ENCODE data around the gene DNHD1.

The DNHD1 gene

GRCh38 chr11:6565325-6565724, 68.2 kb downstream of the DNHD1 start:
- DNase-seq = no peak

GRCh38 chr11:6565988-6566703, 69.1 kb downstream of the DNHD1 start:
- no peak for DNase-seq

GRCh38 chr11:6566704-6567370, 69.8 kb downstream of the DNHD1 start:
- DNase-seq = no peak

DNA sequence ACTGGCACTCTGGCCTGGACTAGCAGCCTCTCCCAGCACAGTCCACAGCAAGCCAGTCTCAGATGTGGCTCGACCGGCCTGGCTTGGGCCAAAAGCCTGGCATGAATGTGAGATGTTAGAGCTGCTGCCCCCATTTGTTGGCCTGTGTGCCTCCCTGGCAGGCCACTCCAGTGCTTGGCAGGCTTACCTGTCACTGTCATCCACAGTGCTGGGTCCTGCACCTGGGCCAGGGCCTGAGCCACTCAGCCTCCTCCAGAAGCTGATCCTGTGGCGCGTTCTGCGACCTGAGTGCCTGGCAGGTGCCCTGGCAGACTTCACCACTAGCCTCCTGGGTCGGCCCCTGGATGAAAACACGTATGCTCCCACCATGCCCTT, 70.3 kb downstream of the DNHD1 start:
- no peak for DNase-seq

- no peak for DNase-seq
These were observed 71.3 kb downstream of the DNHD1 start for GRCh38 chr11:6568191-6568918.

DNA sequence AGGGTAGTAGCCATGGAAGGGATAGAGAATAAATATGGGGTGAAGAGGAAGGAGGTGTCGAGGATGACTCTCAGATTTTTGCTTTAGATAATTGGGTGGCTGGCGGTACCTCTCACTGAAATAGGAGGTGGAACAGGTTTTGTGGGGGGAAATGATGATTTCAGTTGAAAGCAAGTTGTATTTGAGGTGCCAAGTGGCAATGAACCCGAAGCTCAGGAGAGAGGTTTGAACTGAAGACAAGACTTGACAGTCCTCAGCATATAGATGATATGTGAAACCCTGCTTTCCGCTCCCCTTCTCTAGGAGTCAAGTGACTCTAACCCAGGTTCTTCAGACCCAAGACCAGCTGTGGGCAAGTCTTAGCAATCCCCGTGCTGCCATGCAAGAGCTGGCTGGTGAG, 72.6 kb downstream of the DNHD1 start:
- no peak for DNase-seq

DNA sequence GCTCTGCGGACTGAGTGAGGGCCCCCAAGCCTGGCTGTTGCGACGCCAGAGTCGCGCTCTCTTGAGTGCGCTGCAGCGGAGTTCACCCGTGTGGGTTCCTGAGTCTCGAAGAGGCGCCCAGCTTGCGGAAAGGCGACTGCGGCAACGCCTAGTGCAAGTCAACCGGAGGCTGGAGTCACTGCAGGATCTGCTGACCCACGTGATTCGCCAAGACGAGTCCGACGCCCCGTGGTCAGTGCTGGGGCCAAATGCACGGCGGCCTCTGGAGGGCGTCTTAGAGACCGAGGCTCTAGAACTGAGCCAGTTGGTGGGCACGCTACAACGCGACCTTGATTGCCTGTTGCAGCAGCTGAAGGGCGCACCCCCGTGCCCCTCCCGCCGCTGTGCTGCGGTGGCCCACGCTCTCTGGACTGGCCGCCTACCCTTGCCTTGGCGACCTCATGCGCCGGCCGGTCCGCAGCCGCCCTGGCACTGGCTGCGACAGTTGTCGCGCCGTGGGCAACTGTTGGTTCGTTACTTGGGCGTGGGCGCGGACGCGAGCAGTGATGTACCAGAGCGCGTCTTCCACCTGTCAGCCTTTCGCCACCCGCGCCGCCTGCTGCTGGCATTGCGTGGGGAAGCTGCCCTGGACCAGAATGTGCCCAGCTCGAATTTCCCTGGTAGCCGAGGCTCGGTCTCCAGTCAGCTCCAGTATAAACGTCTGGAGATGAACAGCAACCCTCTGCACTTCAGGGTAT, 73.8 kb downstream of the DNHD1 start:
- DNase-seq = no peak

DNA sequence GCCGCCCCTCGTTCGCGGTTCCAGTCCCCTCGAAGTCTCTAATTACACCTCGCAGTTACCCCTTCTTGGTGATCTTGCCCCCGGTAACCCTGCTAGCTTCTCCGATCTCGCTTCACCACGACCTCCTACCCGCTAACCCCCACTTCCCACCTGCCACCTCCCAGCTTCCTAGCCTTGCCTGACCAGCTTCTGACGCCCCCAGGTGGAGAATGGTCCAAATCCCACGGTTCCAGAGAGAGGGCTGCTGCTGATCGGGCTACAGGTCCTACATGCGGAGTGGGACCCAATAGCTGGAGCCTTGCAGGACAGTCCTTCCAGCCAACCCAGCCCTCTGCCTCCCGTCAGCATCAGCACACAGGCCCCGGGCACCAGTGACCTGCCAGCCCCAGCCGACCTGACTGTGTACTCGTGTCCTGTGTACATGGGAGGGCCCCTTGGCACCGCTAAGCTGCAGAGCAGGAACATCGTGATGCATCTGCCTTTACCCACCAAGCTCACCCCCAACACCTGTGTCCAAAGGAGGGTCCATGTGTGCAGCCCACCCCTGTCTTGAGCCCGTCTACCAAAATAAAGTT, 74.4 kb downstream of the DNHD1 start:
- DNase-seq = no peak

- DNase-seq = no peak
These were observed 75.1 kb downstream of the DNHD1 start for GRCh38 chr11:6572215-6572614.

GRCh38 chr11:6574816-6575715, 78.0 kb downstream of the DNHD1 start:
- DNase-seq = no peak

DNA sequence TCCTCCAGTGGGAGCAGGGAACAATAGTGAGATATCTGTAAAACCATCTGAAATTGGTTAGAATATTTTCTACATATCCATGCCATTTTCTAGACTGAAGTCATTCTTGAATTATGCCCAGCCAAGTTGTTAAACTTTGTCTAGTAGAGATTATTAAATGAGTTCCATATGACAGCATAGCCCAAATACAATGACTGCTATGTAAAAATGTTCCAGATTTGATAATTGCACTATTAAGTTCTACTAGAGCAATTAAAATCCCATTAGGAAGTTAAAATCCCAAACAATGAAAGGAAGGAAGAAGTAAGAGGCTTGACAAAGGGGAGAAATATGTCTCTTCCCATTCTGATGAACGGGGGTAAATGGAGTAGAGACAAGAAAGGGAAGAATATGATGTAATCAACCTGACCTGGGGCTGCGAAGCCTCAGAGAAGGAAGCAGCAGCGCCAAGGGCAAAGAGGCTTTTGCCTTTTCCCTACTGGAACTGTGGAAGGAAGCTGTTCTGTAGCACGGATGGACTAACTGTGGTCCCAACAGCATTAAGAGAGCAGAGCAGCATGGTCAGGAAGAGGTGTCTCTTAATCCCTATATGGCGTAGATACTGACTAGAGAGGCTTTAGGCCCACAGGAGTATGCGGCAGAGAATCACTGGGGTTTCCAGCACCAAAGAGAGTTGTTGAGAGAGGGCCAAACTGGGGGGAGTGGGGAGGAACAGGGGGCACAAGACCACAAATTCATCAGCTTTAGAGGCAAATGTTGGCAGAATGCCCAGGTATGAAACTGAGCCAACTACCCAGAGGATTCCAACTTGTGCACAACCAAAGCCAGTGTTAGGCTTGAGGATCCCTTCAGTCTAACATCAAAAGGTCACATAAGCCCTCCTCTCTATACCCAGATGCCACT, 79.6 kb downstream of the DNHD1 start:
- no peak for DNase-seq

DNA sequence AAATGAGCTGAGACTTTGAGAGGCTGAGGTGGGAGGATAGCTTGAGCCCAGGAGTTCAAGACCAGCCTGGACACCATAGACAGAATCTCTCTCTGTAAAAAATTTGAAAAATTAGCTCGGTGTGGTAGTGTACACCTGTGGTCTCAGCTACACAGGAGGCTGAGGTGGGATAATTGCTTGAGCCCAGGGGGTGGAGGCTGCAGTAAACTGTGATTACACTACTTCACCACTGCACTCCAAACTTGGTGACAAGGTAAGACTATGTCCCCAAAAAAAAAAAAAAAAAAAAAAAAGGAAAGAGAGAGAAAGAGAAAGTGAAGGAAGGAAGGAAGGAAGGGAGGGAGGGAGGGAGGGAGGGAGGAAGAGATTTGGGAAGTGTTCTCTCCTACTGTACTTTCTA, 81.1 kb downstream of the DNHD1 start:
- DNase-seq = no peak

DNA sequence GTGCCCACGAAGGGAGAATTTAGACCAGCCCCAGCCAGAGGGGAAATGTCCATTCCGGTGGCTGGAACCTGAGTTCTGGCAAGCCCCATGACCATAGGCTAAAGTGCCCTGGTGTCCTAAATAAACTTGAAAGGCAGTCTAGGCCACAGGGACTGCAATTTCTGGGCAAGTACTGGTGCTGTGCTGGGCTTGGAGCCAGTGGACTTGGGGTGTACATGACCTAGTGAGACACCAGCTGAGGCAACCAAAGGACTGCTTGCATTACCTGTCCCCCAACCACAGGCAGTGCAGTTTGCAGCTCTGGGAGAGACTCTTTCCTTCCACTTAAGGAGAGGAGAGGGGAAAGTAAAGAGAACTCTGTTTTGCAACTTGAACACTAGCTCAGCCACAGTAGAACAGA, 82.6 kb downstream of the DNHD1 start:
- DNase-seq = no peak

DNA sequence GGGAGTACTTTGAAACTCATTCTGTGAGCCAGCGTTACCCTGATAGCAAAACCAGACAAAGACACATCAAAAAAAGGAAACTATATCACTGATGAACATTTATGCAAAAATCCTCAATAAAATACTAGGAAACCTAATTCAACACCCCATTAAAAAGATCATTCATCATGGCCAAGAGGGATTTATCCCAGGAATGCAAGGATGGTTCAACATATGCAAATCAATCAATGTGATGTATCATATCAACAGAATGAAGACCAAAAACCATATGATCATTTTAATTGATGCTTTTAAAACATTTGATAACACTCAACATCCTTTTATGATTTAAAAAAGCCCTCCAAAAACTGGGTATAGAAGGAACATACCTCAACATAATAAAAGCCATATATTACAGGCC, 86.5 kb downstream of the DNHD1 start:
- DNase-seq = no peak

DNA sequence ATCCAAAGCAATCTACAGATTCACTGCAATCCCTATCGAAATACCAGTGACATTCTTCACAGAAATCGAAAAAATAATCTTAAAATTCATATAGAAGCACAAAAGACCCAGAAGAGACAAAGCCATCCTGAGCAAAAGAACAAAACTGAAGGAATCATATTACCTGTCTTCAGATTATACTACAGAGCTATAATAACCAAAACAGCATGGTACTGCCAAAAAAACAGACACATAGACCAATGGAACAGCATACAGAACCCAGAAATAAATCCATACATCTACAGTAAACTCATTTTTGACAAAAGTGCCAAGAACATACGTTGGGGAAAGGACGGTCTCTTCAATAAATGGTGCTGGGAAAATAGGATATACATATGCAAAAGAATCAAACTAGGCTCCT, 87.4 kb downstream of the DNHD1 start:
- no peak for DNase-seq

GRCh38 chr11:6586434-6587359, 89.6 kb downstream of the DNHD1 start:
- no peak for DNase-seq

GRCh38 chr11:6587360-6587953, 90.4 kb downstream of the DNHD1 start:
- DNase-seq = no peak

GRCh38 chr11:6588018-6588417, 90.9 kb downstream of the DNHD1 start:
- DNase-seq = no peak

DNA sequence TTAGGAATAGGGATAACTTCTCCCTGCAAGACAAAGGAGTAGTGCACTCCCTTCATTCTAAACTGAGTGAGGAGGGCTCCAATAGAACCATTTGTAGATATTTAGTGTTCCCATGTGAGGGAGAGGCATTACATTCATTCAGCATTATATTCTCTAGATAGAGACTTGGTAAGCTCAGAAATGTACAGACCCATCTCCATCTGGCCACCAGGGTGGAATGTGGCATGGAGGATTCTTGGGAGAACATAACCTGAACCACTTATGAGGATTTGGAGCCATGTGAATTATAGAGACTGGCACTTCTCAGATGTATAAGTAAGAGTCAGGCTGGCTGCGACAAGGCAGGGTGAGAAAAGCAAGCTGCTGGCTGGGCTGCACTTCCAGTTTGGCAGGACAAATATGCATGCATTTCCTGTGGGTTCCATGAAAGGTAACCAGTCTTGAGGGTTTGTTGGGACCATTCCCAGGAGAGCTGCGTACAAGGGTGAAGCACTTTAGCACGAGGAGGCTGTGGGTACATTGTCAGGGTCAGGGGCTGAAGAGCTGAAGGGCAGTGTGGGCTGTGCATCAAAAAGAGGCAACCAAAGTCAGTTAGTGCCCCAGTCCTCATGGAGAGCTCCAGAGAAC, 97.2 kb downstream of the DNHD1 start:
- DNase-seq = no peak
